WTC11 (cell line): Measurements from ENCODE around the gene PSMB11. TPM values are rescaled to one million over a fixed set of nuclear protein-coding genes. Genes with fewer than 3 reads are reported as not detected.
A peak's percentile ranks its signal among the peaks of the same experiment; 100 is the strongest.

Experiments used
- ARID4B ChIP-seq: sonication (generic); formaldehyde crosslinking; IDR thresholded peaks from 2 replicates; pipeline ENCODE4 v1.8.0; 2023; ENCODE audit warnings: missing genetic modification reagents, mild to moderate bottlenecking, borderline replicate concordance
- CREM ChIP-seq: sonication (generic); formaldehyde crosslinking; IDR thresholded peaks from 2 replicates; pipeline ENCODE4 v1.8.1; 2022; ENCODE audit warnings: mild to moderate bottlenecking, missing genetic modification reagents, moderate library complexity
- EMX1 ChIP-seq: fragments of 250-450 bp; sonication (Bioruptor Pico); IDR thresholded peaks from 2 replicates; pipeline ENCODE4 v1.8.0; 2021; ENCODE audit warnings: mild to moderate bottlenecking
- ERG ChIP-seq: fragments of 250-450 bp; sonication (Bioruptor Pico); IDR thresholded peaks from 2 replicates; pipeline ENCODE4 v1.8.0; 2021; ENCODE audit warnings: mild to moderate bottlenecking
- FOXK1 ChIP-seq: sonication (generic); formaldehyde crosslinking; IDR thresholded peaks from 2 replicates; pipeline ENCODE4 v1.8.0; 2022; ENCODE audit warnings: mild to moderate bottlenecking, moderate library complexity, missing genetic modification reagents
- FOXP1 ChIP-seq: sonication (generic); formaldehyde crosslinking; IDR thresholded peaks from 2 replicates; pipeline ENCODE4 v1.8.0; 2022; ENCODE audit warnings: missing genetic modification reagents, mild to moderate bottlenecking, moderate library complexity, borderline replicate concordance
- FOXP4 ChIP-seq: sonication (generic); formaldehyde crosslinking; IDR thresholded peaks from 2 replicates; pipeline ENCODE4 v1.8.0; 2022; ENCODE audit warnings: mild to moderate bottlenecking, missing genetic modification reagents
- GABPB1 ChIP-seq: sonication (generic); formaldehyde crosslinking; IDR thresholded peaks from 2 replicates; pipeline ENCODE4 v1.8.1; 2023; ENCODE audit warnings: mild to moderate bottlenecking, missing genetic modification reagents
- HMGA2 ChIP-seq: fragments of 250-450 bp; sonication (Bioruptor Pico); IDR thresholded peaks from 2 replicates; pipeline ENCODE4 v1.4.0; 2021; ENCODE audit warnings: mild to moderate bottlenecking, moderate library complexity
- KAT7 ChIP-seq: sonication (generic); formaldehyde crosslinking; IDR thresholded peaks from 2 replicates; pipeline ENCODE4 v1.8.1; 2023; ENCODE audit warnings: missing genetic modification reagents, mild to moderate bottlenecking, borderline replicate concordance
- MAX ChIP-seq: sonication (generic); formaldehyde crosslinking; IDR thresholded peaks from 2 replicates; pipeline ENCODE4 v1.8.0; 2022; ENCODE audit warnings: mild to moderate bottlenecking, missing genetic modification reagents
- NFATC4 ChIP-seq: fragments of 250-450 bp; sonication (Bioruptor Pico); IDR thresholded peaks from 2 replicates; pipeline ENCODE4 v1.9.0; 2021; ENCODE audit warnings: mild to moderate bottlenecking
- NFE2L1 ChIP-seq: sonication (generic); formaldehyde crosslinking; IDR thresholded peaks from 2 replicates; pipeline ENCODE4 v1.8.1; 2023; ENCODE audit warnings: missing genetic modification reagents
- NR3C1 ChIP-seq: sonication (generic); formaldehyde crosslinking; conservative IDR thresholded peaks from 2 replicates; pipeline ENCODE4 v1.8.1; 2023; ENCODE audit warnings: low read depth, mild to moderate bottlenecking, missing genetic modification reagents
- PREB ChIP-seq: sonication (generic); formaldehyde crosslinking; IDR thresholded peaks from 2 replicates; pipeline ENCODE4 v1.8.1; 2022; ENCODE audit warnings: mild to moderate bottlenecking, missing genetic modification reagents, moderate library complexity, borderline replicate concordance
- SOX15 ChIP-seq: fragments of 250-450 bp; sonication (Bioruptor Pico); IDR thresholded peaks from 2 replicates; pipeline ENCODE4 v1.9.0; 2021; ENCODE audit warnings: mild to moderate bottlenecking
- SP1 ChIP-seq: sonication (generic); formaldehyde crosslinking; conservative IDR thresholded peaks from 2 replicates; pipeline ENCODE4 v1.8.1; 2022; ENCODE audit warnings: missing genetic modification reagents
- ZBTB43 ChIP-seq: sonication (generic); formaldehyde crosslinking; IDR thresholded peaks from 2 replicates; pipeline ENCODE4 v1.8.1; 2023; ENCODE audit warnings: mild to moderate bottlenecking, missing genetic modification reagents
- ZNF121 ChIP-seq: sonication (generic); formaldehyde crosslinking; IDR thresholded peaks from 2 replicates; pipeline ENCODE4 v1.8.0; 2023; ENCODE audit warnings: missing genetic modification reagents
- ZNF138 ChIP-seq: sonication (generic); formaldehyde crosslinking; conservative IDR thresholded peaks from 2 replicates; pipeline ENCODE4 v1.8.1; 2022; ENCODE audit warnings: mild to moderate bottlenecking, moderate library complexity, missing genetic modification reagents
- ZNF232 ChIP-seq: sonication (generic); formaldehyde crosslinking; IDR thresholded peaks from 2 replicates; pipeline ENCODE4 v1.8.0; 2022; ENCODE audit warnings: mild to moderate bottlenecking, missing genetic modification reagents
- ZNF263 ChIP-seq: sonication (generic); formaldehyde crosslinking; IDR thresholded peaks from 2 replicates; pipeline ENCODE4 v1.8.1; 2022; ENCODE audit warnings: low read depth, mild to moderate bottlenecking, moderate library complexity, missing genetic modification reagents
- ZNF396 ChIP-seq: fragments of 250-450 bp; sonication (Bioruptor Pico); IDR thresholded peaks from 2 replicates; pipeline ENCODE4 v1.8.0; 2021; ENCODE audit warnings: mild to moderate bottlenecking, moderate library complexity, borderline replicate concordance
- ZNF416 ChIP-seq: fragments of 250-450 bp; sonication (Bioruptor Pico); IDR thresholded peaks from 2 replicates; pipeline ENCODE4 v1.9.0; 2021; ENCODE audit warnings: mild to moderate bottlenecking, inconsistent platforms
- ZNF423 ChIP-seq: fragments of 250-450 bp; sonication (Bioruptor Pico); IDR thresholded peaks from 2 replicates; pipeline ENCODE4 v2.1.2; 2022; ENCODE audit warnings: mild to moderate bottlenecking, moderate library complexity
- ZNF425 ChIP-seq: fragments of 250-450 bp; sonication (Bioruptor Pico); conservative IDR thresholded peaks from 2 replicates; pipeline ENCODE4 v1.9.0; 2021; ENCODE audit warnings: mild to moderate bottlenecking
- total RNA-seq: library from RNA; stranded (reverse); gene quantifications from 3 replicates; pipeline ENCODE4 v1.2.3, GENCODE V29; 2021

PSMB11 gene
- total RNA-seq, 1 experiment from 2014 or later: not detected

- TF ChIP-seq ARID4B (CRISPR knock-in tag): no peak
- no peak for TF ChIP-seq ZNF138 (CRISPR knock-in tag)
- 0 out of 2 replicates have a peak, but pooled peaks have one; percentile 47 for TF ChIP-seq ZNF121 (CRISPR knock-in tag)
- TF ChIP-seq PREB (CRISPR knock-in tag): no peak
- TF ChIP-seq ZNF423 (CRISPR knock-in tag): peak; percentile 90
- TF ChIP-seq ZNF416 (CRISPR knock-in tag): 0 out of 2 replicates have a peak, but pooled peaks have one; percentile 57
- no peak for TF ChIP-seq FOXP1 (CRISPR knock-in tag)
- TF ChIP-seq ZNF232 (CRISPR knock-in tag): no peak
- peak; percentile 69; the same call in 1 of the 2 replicates for TF ChIP-seq FOXK1 (CRISPR knock-in tag)
- TF ChIP-seq ERG (CRISPR knock-in tag): no peak
- no peak for TF ChIP-seq ZNF425
- TF ChIP-seq EMX1 (CRISPR knock-in tag): no peak
- no peak for TF ChIP-seq HMGA2
- TF ChIP-seq ZNF396 (CRISPR knock-in tag): no peak
- TF ChIP-seq ZNF263: peak; percentile 97
- peak; percentile 30; the same call in 1 of the 2 replicates for TF ChIP-seq GABPB1
- TF ChIP-seq MAX: peak; percentile 56; the same call in 1 of the 2 replicates
- TF ChIP-seq ZBTB43 (CRISPR knock-in tag): peak; percentile 46; the same call in 1 of the 2 replicates
- no peak for TF ChIP-seq CREM
- TF ChIP-seq NFATC4 (CRISPR knock-in tag): 0 out of 2 replicates have a peak, but pooled peaks have one; percentile 26
- no peak for TF ChIP-seq SOX15 (CRISPR knock-in tag)
- no peak for TF ChIP-seq KAT7 (CRISPR knock-in tag)
- TF ChIP-seq FOXP4: no peak
- TF ChIP-seq SP1 (CRISPR knock-in tag): 0 out of 2 replicates have a peak, but pooled peaks have one; percentile 25
- TF ChIP-seq NFE2L1: peak; percentile 84
- no peak for TF ChIP-seq NR3C1 (CRISPR knock-in tag)
Observed at GRCh38 chr14:23071244-23071920, 29.4 kb downstream of the PSMB11 start (continued).
